ENCODE results near the gene KLF3.

The KLF3 gene

GRCh38 chr4:38738940-38739803, 75.2 kb downstream of the KLF3 start:
- DNase-seq (ENCODE audit: low read depth, low spot score) = no peak

- DNase-seq (ENCODE audit: low read depth, low spot score) = no peak
Measured at GRCh38 chr4:38740303-38740702, 76.3 kb downstream of the KLF3 start.

- no peak for DNase-seq (ENCODE audit: low read depth, low spot score)
Measured at GRCh38 chr4:38743866-38744265, 79.9 kb downstream of the KLF3 start.

- no peak for DNase-seq (ENCODE audit: low read depth, low spot score)
Measured at GRCh38 chr4:38745881-38746280, 81.9 kb downstream of the KLF3 start.

GRCh38 chr4:38747629-38748028, 83.6 kb downstream of the KLF3 start:
- DNase-seq (ENCODE audit: low read depth, low spot score) = no peak

- DNase-seq (ENCODE audit: low read depth, low spot score) = no peak
Measured at GRCh38 chr4:38749336-38749735, 85.3 kb downstream of the KLF3 start.

Data from iPS DF 19.7 (cell line).